Measurements from ENCODE around the gene ESRRG.

ESRRG gene

DNA sequence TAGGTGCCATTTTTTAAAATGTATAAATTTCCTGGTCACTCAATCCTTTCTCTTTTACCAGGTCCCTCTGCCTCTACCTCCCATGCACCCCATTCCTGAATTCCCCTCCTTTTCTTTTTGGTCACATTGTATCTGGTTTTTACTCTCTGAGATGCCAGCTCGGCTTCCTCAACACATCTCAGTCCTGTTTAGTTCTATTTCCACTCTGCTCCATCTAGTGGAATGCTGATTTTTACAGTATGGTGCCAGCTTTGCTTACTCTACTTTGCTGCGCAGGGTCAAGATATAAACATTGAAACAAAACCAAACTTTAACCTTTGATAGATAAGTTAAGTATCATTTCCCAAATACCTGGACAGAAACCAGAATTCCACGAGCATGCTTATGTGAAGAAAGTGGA lies 96.0 kb downstream of the ESRRG start:
- DNase-seq (ENCODE audit: low read depth) = no peak

DNA sequence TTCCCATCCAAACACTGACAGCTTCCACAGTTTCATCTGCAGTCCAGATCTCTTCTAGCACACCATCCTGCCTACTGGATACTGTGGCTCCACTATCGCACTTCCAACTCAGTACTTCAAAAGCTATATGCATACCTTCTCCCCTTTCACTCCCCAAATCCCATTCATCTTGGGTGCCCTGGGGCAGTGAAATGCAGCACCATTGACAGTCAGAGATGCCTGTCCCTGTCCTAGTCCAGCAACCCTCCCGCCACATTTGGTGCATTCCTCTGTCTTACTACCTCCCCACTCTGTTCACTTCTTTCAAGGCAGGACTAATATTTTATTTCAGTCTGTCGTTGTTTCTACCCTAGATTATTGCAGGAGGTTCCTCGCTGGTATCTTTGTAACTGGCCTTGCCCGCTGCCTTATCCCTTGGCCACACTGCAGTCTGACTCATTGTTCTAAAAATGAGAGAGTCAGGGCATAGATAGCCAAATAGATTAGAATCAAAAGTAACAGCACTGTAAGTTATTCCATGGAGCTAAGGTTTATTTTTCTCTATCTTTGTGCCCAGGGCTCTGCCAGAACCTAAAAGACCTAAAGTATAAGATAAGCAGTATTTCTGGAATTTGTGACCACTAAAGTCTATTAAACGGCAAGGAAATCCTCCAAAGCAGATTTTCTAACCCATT lies 96.7 kb downstream of the ESRRG start:
- DNase-seq (ENCODE audit: low read depth) = no peak

DNA sequence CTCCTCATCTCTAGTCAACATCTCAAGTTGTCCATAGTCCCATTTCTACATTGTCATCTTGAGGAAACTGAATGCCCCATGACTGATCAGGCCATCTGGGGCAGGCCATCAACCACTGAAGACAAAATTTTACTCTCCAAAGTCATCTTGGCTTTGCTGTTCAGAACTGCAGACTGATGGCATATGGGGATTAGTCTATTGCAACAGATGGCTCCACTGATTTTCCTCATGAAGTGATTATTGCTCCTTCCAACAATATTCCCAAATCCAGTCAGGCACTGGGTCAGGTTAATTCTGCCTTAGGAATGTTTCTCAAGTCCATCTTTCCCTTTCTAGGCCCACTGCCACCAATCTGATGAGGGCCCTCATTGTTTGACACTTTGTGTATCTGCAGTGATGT lies 101.7 kb downstream of the ESRRG start:
- no peak for DNase-seq (ENCODE audit: low read depth)

DNA sequence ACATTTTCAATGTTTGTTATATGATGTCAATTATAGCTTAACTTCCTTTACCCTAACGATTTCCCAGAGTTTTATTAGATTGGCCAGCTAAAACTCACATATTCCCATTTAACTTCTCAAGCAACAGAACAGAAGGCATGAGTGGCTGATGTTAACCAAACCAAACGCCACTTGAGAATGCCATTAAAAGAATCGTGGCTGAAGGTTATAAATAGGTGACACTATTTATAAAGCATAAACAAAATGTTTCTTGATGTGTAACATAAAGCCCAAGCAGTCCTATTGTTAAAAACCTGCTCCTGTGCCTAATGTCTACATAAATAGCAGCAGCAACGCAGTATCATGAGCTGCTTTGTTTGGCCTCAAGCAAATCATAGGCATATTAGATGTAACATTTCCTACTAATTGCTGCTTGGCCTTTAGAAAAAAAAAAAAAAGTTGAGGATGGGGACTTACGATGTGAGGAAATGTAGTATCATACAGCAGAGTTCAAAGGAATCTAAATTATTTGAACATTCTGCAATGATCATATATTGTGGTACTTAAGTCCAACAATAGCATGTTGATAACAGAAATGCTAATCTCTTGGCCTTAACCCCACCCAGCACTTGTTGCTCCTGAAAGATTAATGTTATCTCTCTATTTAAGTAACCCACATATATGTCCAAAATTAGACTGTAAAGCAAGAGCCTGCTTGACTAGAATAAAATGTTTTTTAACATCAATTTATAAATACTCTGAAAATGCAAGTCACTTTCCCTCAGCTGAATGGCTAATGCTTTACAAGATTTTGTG lies 106.0 kb downstream of the ESRRG start:
- DNase-seq (ENCODE audit: low read depth) = no peak

DNA sequence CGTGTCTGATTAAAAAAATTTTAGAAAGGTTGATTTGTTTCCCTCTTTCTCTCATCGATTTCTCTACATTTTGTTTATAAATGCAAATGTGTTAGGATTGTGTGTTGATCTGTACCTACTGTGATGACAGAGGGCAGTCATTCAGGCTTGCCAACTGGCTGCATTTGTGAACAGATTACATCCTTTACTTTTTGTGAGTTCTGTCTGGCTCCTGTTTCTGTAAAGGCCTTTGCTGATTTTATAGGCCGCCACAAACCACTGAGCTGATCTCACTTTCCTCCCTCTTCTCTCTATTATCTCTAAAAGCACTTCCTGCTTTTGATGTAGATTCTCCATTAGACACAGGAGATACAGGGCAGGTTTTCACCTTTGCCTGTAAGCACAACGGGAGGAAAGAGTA lies 106.8 kb downstream of the ESRRG start:
- no peak for DNase-seq (ENCODE audit: low read depth)

DNA sequence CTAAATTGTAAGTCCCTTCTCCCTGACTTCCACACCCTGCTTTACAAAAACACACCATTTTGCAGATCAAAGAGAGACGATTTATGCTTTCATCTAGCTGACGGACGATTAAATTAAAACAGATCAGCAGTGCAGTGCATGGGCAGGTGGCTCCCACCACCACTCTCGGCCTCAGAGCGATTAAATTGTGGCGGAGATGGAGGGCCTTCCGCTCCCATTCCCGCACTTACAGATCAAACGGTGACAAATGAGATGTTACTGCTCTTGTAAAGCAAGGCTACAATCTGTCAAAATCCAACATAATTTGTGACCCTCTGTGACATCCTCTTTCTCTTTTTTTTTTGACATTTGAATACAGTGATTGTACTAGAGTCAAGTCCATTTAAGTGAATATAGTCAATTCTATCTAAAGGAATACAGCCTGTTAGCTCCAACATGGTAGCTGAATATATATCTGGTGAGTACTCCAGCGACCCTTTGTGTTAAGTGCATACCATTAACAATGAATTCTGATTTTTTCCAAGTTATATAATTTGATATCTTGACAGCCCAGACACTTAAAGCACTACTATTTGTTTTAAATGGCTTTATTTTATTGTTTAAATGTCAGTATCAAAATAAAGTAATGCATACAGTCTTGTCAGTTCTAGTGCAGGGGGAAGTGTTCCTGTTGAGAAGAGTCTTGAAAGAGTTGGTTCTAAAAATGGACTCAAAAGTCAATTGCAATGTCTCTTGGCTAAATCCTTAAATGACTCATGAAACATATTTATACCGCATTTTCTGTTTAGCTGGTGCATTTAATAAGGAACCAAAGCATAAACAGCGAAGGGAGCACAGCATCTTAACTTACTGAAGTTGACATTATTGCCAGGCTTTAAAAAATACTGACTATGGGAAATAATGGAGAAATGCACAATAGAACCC lies 109.0 kb downstream of the ESRRG start:
- no peak for DNase-seq (ENCODE audit: low read depth)

DNA sequence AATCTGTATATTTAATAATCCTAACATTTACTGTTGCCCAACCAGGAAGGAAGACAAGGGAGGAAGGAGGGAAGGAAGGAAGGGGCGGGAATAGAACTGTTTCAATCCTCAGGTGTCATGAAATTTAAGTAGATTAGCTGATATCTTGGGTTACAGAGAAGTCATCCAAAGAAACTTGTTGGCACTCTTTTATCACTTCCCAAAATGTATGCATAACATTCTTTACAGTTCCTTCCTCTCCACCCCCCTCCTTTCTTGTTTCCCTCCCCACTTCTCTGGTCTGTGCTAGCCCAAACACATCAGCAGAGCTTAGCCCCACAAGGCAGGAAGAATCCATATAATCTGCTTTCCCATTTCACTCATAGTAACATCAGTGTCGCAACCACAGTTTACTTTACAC lies 110.9 kb downstream of the ESRRG start:
- no peak for DNase-seq (ENCODE audit: low read depth)

DNA sequence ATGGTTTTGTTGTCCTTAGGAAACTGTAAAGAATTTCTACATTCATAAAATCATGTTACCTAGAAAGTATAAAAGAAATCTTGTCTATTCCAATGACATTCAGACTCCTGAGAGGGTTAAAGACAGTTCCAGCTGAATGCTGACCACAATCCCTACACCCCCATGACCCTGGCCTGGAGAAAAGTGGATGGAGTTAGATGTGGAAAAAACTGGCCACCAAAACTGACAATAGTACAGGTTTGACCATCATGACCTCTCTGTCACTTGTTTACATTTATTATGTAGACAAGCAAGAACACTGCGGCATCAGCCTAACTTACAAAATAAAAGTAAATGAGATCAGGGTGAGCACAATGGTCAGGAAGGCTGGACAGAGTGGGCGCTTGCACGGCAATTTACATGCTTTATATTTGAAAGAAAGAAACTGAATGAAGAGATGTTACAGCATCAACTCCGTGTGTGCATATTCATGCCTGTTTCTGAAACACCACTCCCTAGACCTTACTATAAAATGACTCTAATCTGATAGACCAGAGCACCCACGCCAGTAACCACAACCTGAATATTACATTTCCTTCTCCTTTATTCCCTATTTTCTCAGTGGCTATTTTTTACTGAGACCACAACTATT lies 116.0 kb downstream of the ESRRG start:
- no peak for DNase-seq (ENCODE audit: low read depth)

DNA sequence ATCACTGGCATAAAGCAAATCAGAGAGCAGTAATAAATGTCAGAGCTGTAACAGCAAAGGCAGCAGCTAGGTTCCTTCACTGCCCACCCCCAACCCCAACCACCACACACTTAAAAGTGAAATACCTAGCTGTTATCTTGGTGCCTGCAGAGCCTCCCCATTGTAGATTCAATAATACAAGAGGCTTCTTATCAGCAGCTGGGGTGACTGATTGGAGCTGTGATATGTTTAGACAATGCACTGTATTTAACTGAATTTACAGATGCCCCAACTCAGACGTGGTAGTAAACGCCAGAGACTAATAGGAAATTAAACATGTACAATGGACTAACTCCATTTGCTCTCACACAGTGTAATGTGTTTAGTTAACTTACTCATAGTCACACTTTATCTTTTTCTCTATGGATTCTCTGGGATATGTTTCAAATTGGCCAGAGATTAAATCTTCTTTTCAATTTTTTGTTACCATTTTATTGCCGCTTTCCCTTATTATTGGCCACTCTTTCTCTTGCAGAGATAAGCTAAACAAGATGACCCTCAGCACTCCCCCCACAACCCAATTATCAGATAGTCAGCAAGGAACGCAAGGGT lies 117.1 kb downstream of the ESRRG start:
- DNase-seq (ENCODE audit: low read depth) = no peak

DNA sequence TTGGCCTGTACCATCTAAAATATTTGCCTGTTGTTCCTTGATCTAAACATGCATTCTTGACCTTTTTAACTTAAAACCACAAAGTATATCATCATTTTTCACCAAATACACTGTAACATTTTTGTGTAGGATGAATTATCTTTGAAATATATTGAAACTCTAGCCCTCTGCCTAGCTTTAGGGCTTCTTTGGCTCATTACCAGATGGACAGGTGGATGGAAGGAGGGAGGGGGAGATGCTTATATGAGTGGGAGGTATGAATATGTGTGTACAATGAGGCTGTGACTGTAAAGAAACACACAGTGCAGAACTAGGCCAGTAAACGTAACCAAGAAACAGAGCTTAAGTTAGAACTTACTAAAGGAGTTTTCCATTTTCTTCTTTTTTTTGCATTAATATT lies 118.5 kb downstream of the ESRRG start:
- DNase-seq (ENCODE audit: low read depth) = no peak

DNA sequence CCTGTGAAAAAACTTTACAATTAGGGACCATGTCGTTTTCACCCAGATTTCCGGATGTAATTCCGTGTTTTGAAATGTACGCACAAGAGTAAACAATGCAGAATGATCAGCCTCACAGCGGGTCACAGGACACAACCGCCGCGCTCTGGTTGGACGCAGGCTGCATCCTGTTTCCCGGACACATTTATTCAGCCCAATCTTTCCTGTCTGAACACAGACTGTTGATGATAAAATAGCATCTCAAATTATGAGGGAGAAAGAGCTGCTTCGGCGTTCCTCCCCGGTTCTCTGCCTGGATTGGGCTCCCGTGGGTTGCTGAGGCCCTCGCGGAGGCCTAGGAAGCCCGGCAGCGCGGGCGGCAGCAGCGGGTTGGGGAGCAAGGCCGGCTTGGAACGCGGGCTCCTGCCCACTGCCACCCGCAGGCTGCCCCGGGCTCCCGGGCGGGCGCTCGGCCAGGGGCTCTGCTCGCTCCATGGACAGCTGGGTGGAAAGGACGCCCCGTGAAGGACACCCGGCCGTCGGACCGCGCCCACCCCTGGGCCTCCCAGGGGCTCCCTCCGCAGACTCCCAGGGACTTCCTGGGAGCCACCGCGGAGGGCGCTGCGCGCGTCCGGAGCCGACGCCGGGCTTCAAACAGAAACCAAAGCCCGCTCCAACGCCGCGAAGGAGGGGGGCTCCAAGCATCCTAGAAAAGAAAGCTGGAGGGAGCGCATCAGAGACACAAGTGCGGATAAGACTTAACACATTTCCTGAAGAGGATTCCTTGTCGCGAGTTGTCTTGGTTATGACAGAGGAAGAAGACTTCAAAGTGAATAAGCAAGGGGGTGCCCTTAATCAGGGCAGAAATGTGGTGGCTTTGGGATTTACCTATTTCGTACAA lies 122.3 kb downstream of the ESRRG start:
- DNase-seq (ENCODE audit: low read depth) = no peak

DNA sequence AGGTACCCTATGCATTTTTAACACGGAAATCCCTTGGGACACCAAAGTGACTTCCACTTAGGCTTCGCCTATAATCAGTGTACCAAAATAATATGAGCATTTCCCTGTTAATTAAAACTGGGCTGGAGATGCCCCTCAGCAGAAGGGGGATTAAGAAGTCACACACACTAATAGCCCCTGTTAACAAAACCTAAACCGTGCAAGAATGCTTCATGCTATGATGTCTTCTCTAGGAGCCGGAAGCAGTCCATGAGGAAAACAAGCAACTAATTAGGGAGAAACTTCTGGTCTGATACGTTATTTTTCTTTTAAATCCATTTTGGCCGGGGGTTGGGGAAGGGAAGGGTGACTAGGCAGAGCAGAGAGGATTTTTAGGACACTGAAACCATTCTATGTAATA lies 123.4 kb downstream of the ESRRG start:
- DNase-seq (ENCODE audit: low read depth) = no peak

DNA sequence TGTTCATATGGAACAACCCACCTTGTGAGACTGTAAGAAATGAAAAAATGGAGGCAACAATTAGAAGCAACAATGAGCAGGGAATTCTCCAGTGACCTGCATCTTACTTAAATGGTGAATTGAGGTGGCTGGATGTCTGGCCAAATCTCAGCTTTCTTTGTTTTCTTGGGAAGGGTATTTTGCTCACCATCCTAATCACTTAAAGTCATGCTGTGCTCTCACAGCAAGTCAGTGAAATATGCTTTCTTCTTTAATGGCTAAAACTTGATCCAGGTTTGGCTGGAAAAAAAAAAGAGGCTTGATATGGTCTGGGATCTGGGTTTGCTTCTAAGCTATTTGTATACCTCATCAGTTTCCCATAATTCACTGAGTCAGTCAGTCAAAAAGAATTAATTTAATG lies 124.8 kb downstream of the ESRRG start:
- DNase-seq (ENCODE audit: low read depth) = no peak

DNA sequence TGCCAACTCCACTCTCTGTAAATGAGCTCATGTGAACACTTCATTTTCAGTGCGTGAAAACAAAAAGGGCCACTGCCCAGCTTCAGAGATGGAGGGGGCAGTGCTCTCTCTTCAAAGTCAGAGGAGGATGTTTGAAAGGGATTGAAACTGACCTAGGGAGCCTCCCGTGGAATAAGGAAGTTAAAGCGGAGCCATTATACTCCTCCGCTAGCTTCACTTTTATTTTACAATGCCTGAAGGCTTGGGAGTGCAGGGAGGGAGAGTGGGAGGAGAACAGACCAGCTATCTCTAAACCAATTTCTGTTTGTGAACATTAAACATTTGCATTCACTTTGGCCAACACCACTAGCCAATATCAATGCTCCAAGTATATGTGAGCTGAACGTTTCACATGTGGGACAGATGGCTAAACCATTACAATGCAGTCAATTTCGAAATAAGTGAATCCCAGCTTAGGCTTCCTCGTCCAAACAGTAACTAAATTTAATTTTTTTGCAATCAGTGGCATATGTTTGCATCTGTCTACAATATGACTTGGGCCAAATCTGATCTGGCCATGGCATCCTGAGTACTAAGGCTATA lies 126.9 kb downstream of the ESRRG start:
- no peak for DNase-seq (ENCODE audit: low read depth)

DNA sequence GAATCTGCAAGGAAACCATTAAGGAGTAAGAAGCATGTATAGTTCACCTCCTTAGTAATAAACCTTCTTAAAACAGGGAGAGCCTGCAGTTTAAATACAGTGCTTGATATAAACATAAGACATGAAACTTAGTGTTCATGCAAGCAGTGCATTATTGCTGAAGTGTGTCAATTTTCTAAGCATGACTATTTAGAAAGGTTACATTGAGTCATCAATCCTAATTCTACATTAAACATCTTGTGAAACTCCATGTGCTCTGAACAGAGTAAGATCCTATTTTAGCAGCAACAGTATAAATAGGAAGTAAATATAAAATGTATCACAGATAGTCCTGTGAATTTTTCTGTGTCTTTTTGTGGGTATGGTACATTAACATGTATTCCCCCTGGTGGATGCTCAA lies 135.5 kb downstream of the ESRRG start:
- DNase-seq (ENCODE audit: low read depth) = no peak

DNA sequence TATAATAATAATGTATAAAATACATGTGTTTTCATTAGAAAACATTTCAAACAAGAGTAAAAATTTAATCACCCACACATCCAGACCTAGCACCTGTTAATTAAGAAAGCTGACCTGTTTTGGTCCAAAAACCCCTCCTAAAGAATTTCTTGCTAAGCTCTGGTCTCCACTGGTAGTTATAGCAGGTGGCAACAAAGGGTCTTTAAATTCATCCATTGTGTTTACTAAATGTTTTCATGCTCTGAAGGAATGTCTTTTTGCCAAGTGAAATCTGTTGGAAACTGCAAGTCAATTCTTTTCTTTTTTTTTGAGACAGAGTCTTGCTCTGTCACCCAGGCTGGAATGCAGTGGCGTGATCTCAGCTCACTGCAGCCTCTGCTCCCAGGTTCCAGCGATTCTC lies 141.1 kb downstream of the ESRRG start:
- no peak for DNase-seq (ENCODE audit: low read depth)

DNA sequence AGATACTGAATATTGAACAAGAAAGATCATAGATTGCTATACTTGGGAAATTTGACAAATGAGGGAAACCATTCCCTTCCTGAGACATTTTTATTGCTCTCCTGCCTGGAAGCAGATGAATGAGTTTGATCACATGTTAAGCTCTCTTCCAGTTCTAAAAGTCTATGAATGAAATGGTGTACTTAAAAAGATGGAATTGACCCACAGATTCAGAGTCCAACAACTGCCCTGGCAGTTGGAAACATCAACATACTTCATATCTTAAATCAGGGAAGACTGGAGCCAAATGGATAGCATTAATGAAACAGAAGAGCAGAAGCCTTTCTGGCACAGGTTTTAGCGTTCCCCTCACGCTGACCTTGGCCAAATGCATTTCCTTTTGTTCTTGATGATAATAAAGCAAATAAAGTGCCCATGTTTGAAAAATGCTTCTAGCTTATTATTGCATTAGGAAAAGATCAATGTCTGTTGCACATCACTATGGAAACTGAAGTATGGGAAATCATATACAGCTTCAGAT lies 142.6 kb downstream of the ESRRG start:
- no peak for DNase-seq (ENCODE audit: low read depth)

DNA sequence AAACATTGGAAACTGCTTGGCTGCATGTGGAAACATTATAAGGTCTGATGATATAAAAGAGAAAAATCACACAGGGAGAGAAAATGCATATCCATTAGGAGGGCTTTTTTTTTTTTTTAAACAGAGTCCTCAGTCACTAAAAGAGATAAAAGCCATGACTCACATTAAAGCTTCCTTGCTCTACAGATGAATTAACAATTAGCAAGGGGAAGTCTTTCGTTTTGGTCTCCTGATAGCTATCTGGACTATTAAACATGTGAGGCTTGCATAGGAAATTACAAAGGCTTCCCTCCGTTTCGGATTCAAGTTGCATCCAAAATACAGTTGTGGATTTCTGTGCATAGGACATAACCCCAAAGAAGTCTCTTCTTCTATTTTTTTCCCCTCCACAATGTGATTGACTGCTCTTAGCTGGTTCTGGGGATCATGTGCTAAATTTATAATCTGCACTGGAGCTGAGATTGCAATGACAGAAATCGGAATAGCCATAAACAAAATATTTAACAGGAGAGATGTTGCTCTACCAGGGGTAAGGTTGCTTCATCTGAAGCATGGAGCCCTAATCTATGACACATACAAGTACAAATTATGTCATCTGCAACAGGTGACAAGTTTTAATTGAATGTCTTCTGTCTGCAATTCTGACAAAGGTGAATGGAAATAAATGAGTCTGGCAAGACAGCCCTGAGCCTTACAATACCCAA lies 146.8 kb downstream of the ESRRG start:
- no peak for DNase-seq (ENCODE audit: low read depth)

DNA sequence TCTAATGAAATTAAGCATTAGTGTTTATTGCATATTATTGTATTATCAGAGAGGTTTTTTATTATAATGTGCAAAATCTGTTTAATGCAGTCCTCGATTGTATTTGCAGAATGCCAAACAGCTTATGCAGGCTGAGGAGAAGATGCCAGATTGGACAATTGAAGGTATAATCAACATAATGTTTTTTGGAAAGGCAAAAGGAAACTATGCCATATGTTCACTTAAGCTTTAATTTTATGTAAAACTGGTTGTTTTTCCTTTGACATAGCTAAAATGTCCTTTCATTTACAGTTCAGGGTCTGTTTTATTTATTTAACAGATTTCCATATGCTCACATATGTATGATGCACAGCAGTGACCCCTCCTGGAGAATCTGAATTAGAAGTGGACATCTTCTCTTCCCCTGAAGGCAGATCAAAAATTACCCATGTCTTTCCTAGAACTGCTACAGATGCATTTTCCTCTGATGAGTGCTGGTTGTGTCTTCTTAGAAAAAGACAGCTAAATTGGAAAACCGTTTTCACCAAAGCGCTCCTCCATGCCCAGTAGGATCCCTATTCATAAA lies 156.5 kb downstream of the ESRRG start:
- no peak for DNase-seq (ENCODE audit: low read depth)
